ENCODE results near the gene CATSPERZ. TPM values are rescaled to one million over a fixed set of nuclear protein-coding genes. Genes with fewer than 3 reads are reported as not detected.

CATSPERZ gene
- total RNA-seq, 1 donor from 2014 or later = not detected

DNA sequence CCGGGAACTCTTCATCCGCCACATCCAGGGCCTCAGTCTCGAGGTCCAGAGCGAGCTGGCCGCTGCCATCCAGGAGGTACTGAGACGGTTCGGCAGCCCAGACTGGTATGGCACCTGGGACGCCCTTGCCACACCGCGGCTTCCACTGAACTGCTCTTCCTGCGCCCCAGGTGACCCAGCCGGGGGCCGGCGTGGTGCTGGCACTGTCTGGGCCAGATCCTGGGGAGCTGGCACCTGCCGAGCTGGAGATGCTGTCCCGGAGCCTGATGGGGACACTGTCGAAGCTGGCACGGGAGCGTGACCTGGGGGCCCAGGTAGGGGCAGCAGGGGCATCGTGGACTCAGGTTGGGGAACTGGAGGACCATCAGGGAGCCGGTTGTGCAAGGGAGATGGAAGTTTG lies 41.3 kb downstream of the CATSPERZ start:
- no peak for DNase-seq (ENCODE audit: low read depth in 2 of 2)

GRCh38 chr11:64341851-64342791 lies 42.0 kb downstream of the CATSPERZ start:
- peak; percentile 52 to 86 for DNase-seq (ENCODE audit: low read depth in 2 of 2)

DNA sequence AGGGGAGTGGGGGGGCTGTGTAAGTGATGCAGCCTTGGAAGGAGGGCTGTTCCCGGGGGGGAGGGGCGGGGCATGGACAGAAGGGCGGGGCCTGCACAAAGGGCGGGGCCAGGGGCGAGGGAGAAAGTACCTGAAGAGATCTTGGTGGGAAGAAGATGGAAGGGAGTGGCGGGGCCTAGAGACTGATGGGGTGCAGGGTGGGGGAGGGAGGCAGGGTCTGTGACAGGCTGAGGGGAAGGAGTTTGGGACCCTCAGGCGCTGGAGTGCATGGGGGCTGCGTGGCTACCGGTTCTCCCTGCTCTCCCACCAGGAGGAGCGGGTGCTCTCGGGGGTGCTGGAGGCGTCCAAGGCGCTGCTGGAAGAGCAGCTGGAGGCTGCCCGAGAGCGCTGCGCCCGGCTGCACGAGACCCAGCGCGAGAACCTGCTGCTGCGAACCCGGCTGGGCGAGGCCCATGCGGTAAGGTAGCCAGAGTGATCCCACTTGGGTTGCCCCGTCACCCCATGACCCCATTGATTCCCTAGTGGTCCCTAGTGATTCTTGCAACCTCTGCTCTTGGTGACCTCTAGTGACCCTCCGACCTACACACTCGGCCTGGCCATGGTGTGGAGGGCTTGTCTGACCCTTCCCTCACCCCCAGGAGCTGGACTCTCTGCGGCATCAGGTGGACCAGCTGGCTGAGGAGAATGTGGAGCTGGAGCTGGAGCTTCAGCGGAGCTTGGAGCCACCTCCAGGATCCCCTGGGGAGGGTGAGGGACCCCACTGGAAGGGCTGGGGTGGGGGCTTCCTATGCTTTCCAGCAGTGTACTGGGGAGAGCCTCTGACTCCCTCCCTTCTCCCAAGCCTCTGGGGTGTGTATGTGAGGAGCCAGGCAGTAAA lies 42.9 kb downstream of the CATSPERZ start:
- DNase-seq (ENCODE audit: low read depth in 2 of 2) = no peak

- peak; percentile 21 to 39 for DNase-seq (ENCODE audit: low read depth in 2 of 2)
Observed at GRCh38 chr11:64343767-64344559, 43.8 kb downstream of the CATSPERZ start.

- DNase-seq (ENCODE audit: low read depth in 2 of 2) = no peak
Observed at GRCh38 chr11:64344787-64345186, 44.6 kb downstream of the CATSPERZ start.

- DNase-seq (ENCODE audit: low read depth in 2 of 2) = no peak
Observed at GRCh38 chr11:64347193-64347867, 47.2 kb downstream of the CATSPERZ start.

DNA sequence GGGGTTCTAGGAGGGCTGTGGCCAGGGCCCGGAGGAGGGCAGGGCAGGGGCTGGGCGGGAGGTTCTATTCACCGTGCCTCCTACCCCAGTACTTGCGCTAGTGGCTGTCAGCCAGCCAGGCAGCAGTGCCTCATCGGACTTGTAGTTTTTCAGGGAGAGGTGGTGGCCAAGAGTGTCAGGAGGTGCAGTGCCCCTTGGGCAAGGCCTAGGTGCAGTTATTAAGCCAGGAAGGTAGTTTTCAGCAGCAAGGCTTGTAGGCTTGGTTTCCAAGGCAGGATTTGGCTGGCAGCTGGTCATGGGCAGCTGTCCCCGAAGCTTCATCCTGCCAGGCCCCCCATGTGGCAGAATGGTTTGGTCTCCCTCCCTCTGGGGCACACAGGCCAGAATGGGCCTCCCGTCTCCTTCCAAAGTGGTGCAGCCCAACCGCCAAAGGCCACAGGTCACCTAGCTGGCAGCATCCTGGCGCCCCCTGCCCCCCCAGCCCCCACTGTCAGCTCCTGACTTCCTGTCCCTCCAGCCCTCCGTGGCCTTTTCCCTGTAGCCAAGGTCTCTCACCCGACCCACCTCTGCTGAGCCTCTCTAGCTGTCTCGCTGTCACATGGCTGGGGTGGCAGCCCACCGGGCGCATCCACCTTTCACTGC lies 48.3 kb downstream of the CATSPERZ start:
- peak; percentile 63 to 69 for DNase-seq (ENCODE audit: low read depth in 2 of 2)

DNA sequence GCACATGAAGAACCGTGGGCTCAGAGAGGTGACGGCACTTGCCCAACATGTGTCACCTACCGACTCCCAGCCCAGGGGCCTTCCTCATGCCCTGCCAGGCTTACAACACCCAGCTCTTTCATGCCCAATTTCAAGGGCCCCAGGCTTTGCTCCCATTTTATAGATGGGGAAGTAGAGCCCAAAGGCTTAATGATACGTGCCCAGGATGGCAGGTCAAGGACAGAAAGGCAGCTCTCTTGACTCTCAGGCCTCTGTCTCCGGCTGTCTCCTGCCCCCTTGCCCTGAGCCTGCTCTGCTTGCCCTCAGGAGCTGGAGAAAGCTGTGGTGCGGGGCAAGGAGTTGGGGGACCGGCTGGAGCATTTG lies 48.8 kb downstream of the CATSPERZ start:
- no peak for DNase-seq (ENCODE audit: low read depth in 2 of 2)

- no peak for DNase-seq (ENCODE audit: low read depth in 2 of 2)
Observed at GRCh38 chr11:64349404-64349803, 49.2 kb downstream of the CATSPERZ start.

DNA sequence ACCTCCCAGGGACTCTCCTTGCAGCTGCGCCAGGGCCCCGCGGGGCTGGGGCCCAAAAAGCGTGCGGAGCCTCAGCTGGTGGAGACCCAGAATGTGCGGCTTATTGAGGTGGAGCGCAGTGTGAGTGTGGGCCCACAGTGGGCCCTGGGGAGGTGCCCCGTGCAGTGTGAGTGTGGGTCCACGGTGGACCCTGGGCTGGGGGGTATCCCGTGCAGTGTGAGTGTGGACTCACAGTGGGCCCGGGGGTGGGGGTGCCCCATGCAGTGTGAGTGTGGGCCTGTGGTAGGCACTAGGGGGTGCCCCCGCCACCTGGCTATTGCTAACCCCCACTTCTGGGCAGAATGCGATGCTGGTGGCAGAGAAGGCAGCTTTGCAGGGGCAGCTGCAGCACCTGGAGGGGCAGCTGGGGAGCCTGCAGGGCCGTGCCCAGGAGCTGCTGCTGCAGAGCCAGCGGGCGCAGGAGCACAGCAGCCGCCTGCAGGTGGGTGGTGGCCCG lies 51.0 kb downstream of the CATSPERZ start:
- DNase-seq (ENCODE audit: low read depth in 2 of 2) = no peak

DNA sequence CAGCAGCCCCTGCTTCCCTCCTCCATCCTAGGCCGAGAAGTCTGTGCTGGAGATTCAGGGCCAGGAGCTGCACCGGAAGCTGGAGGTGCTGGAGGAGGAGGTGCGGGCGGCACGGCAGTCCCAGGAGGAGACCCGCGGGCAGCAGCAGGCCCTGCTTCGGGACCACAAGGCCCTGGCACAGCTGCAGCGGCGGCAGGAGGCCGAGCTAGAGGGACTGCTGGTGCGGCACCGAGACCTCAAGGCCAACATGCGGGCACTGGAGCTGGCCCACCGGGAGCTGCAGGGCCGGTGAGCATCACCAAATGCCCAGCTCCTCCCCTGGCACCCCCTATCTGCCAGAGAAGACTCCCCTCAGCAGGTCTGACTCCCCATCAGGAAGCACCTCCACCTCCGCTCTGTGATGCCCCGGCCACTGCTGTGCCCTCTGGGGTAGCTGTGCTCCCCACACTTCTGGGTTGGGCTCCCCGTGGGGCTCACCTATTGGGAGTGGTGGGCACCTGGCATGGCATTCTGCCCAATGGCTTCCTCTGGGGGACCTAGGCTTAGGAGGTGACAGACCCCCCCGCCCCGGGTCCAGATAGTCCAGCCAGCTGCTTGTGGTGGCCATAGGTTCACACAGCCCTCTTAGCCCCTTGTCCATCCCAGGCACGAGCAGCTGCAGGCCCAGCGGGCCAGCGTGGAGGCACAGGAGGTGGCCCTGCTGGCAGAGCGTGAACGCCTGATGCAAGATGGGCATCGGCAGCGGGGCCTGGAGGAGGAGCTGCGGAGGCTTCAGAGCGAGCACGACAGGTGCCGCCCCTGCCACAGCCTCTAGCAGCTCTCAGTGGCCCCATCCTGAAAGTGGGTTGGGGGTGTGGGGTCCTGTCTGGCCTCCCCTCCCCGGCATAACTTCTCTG lies 52.2 kb downstream of the CATSPERZ start:
- no peak for DNase-seq (ENCODE audit: low read depth in 2 of 2)

DNA sequence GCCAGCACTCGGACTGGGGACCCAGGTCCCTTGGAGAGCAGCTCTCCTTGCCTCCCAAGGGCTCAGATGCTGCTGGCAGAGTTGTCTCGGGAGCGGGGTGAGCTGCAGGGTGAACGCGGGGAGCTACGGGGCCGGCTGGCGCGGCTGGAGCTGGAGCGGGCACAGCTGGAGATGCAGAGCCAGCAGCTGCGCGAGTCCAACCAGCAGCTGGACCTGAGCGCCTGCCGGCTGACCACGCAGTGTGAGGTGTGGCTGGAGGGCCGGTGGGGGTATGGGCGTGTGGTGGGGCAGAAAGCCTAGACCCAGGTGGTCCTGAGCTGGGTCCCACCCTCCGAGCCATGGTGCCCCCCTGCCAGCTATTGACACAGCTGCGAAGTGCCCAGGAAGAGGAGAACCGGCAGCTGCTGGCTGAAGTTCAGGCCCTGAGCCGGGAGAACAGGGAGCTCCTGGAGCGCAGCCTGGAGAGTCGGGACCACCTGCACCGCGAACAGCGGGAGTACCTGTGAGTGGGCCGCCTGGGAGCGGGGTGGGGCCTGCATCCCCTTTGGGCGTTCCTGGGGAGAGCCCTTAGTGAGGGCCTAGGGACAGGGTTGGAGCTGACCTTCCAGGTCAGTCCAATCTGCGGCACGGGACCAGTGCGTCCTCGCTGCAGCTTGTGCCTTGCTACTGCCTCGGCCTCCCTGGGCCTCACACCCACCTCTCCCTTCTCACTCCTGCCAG lies 53.0 kb downstream of the CATSPERZ start:
- DNase-seq (ENCODE audit: low read depth in 2 of 2) = no peak

DNA sequence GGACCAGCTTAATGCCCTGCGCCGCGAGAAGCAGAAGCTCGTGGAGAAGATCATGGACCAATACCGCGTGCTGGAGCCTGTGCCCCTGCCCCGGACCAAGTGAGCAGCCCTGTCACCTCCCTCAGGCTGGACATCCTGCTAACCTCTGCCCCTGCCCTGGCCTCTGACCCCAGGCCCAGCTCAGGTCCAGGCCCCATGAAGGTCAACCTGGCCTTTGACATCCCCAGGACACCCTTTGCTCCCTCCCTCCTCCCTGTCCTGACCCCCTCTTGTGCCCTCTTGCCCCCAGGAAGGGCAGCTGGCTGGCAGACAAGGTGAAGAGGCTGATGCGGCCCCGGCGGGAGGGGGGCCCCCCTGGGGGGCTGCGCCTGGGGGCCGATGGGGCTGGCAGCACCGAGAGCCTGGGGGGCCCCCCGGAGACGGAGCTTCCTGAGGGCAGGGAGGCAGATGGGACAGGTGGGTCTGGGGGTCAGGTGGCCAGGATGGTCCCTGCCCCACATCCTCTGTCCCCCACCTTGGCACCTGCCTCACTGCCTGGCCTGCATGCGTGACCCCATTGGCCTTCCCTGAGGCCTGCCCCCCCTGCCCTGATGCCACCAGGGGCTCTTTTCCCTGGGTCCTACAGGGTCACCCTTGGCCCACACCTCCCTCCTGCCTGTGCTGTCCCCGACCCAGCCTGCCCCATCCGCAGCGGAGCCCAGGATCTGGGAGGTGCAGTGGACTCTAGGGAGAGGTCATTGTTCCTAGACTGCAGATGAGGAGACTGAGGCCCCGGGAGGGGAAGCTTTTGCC lies 53.8 kb downstream of the CATSPERZ start:
- DNase-seq (ENCODE audit: low read depth in 2 of 2) = no peak

Other genes with a start within 250 kb of the CATSPERZ start
- gene MACROD1, start 134.2 kb upstream of the CATSPERZ start, total RNA-seq = 21.6 and 31.5 TPM in 2 replicates
- 93.5 and 111 TPM in 2 replicates for gene STIP1, start 114.2 kb upstream of the CATSPERZ start, total RNA-seq
- gene FERMT3, start 93.6 kb upstream of the CATSPERZ start, total RNA-seq = 4.4 and 9.6 TPM in 2 replicates
- gene TRPT1, start 74.2 kb upstream of the CATSPERZ start, total RNA-seq = 25.3 and 33.1 TPM in 2 replicates
- gene NUDT22, start 74.1 kb upstream of the CATSPERZ start, total RNA-seq = 26.2 and 37.3 TPM in 2 replicates
- gene DNAJC4, start 69.8 kb upstream of the CATSPERZ start, total RNA-seq = 11.3 and 19.0 TPM in 2 replicates
- 13.3 and 22.4 TPM in 2 replicates for gene VEGFB, start 65.8 kb upstream of the CATSPERZ start, total RNA-seq
- 39.2 and 75.4 TPM in 2 replicates for gene FKBP2, start 59.3 kb upstream of the CATSPERZ start, total RNA-seq
- 153 and 159 TPM in 2 replicates for gene PPP1R14B, start 53.4 kb upstream of the CATSPERZ start, total RNA-seq
- 14.3 and 14.4 TPM in 2 replicates for gene PLCB3, start 48.8 kb upstream of the CATSPERZ start, total RNA-seq
- 54.3 and 65.9 TPM in 2 replicates for gene BAD, start 15.7 kb upstream of the CATSPERZ start, total RNA-seq
- 5.2 and 9.7 TPM in 2 replicates for gene GPR137, start 14.5 kb upstream of the CATSPERZ start, total RNA-seq
- gene KCNK4, start 9.1 kb upstream of the CATSPERZ start, total RNA-seq = not detected in 2 replicates
- 33.8 and 53.6 TPM in 2 replicates for gene ESRRA, start 5.2 kb downstream of the CATSPERZ start, total RNA-seq
- gene TRMT112, start 17.2 kb downstream of the CATSPERZ start, total RNA-seq = 189 and 190 TPM in 2 replicates
- gene PRDX5, start 17.8 kb downstream of the CATSPERZ start, total RNA-seq = 217 and 266 TPM in 2 replicates
- gene CCDC88B, start 39.8 kb downstream of the CATSPERZ start, total RNA-seq = 0.79 and 1.7 TPM in 2 replicates
- gene RPS6KA4, start 58.8 kb downstream of the CATSPERZ start, total RNA-seq = 21.4 and 24.8 TPM in 2 replicates